A673 (cell line): ENCODE data around the gene AP3D1.

Experiments used
- CTCF ChIP-seq: fragments of 300-800, 200-600 bp; sonication (generic); conservative IDR thresholded peaks from 2 replicates; pipeline ENCODE4 v1.5.1; 2017; ENCODE audit warnings: low read depth, mild to moderate bottlenecking, antibody characterized with exemption, low read length, moderate library complexity, mixed read lengths
- EZH2 ChIP-seq: fragments of 200-600 bp; sonication (generic); IDR thresholded peaks from 2 replicates; pipeline ENCODE4 v1.6.1; 2017; ENCODE audit warnings: borderline replicate concordance, low read depth, mild to moderate bottlenecking, mixed read lengths, antibody characterized with exemption, low read length; ENCODE audit not compliant: poor library complexity, severe bottlenecking

DNA sequence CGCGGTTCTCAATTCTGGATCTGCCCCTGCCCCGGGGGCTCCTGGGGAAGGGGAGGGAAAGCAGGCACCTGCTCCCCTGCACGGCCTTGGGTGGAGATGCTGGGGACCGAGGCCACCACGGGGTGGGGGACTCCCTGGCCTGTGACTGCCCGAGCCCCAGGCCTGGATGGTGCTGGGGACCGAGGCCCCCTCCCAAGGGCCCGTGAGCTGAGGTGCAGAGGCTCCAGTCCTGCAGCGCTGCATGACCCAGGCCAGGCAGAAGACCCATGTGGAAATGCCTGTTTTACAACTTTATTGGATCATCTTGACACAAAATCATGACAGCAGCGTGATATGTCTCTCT lies 50.7 kb downstream of the AP3D1 start:
- TF ChIP-seq CTCF = no peak
- TF ChIP-seq EZH2 = no peak
